ENCODE data around the gene SLC6A19.

Gene SLC6A19

GRCh38 chr5:1200495-1201326 is 684 bp upstream of the SLC6A19 start:
- Histone ChIP-seq H3K4me1 (ENCODE audit: low read depth, poor library complexity, severe bottlenecking) (no peaks in the 10 kb centered on the region), H3K27ac (no peak overlapping the region), H3K79me2 (ENCODE audit: insufficient read depth, low read depth) (no peaks in the 10 kb centered on the region), H3K4me2 (no peak overlapping the region), H3K9ac (no peak overlapping the region), H2AFZ (ENCODE audit: low read depth) (no peak overlapping the region), H3K36me3 (ENCODE audit: insufficient read depth) (no peaks in the 10 kb centered on the region), H3K27me3 (ENCODE audit: insufficient read depth, low read depth) (peaks cover 5% of the 10 kb centered on the region; the same call in 1 of the 2 replicates), H3K4me3 (IDR thresholded peaks at IDR 0.05; ENCODE audit: insufficient read depth, low read depth, low read length) (no peak overlapping the region), H4K20me1 (ENCODE audit: insufficient read depth) (no peaks in the 10 kb centered on the region)
- TF ChIP-seq CTCF (conservative IDR thresholded peaks at IDR 0.05; ENCODE audit: low read depth, low read length) = no peak

GRCh38 chr5:1202026-1202797 is 817 bp downstream of the SLC6A19 start:
- Histone ChIP-seq H3K9ac (no peak overlapping the region), H3K4me3 (IDR thresholded peaks at IDR 0.05; ENCODE audit: insufficient read depth, low read depth, low read length) (no peak overlapping the region), H4K20me1 (ENCODE audit: insufficient read depth) (no peaks in the 10 kb centered on the region), H3K79me2 (ENCODE audit: insufficient read depth, low read depth) (no peaks in the 10 kb centered on the region), H3K4me2 (no peak overlapping the region), H3K36me3 (ENCODE audit: insufficient read depth) (no peaks in the 10 kb centered on the region), H3K27ac (no peak overlapping the region), H2AFZ (ENCODE audit: low read depth) (no peak overlapping the region), H3K27me3 (ENCODE audit: insufficient read depth, low read depth) (peaks cover 8% of the 10 kb centered on the region; the same call in 1 of the 2 replicates), H3K4me1 (ENCODE audit: low read depth, poor library complexity, severe bottlenecking) (no peaks in the 10 kb centered on the region)
- TF ChIP-seq CTCF (conservative IDR thresholded peaks at IDR 0.05; ENCODE audit: low read depth, low read length) = no peak

- Histone ChIP-seq H3K79me2 (ENCODE audit: insufficient read depth, low read depth) (no peaks in the 10 kb centered on the region), H3K4me2 (no peak overlapping the region), H3K27ac (no peak overlapping the region), H3K9ac (no peak overlapping the region), H3K36me3 (ENCODE audit: insufficient read depth) (no peaks in the 10 kb centered on the region), H3K4me3 (IDR thresholded peaks at IDR 0.05; ENCODE audit: insufficient read depth, low read depth, low read length) (no peak overlapping the region), H2AFZ (ENCODE audit: low read depth) (no peak overlapping the region), H3K27me3 (ENCODE audit: insufficient read depth, low read depth) (peaks cover 8% of the 10 kb centered on the region; the same call in 1 of the 2 replicates), H3K4me1 (ENCODE audit: low read depth, poor library complexity, severe bottlenecking) (no peaks in the 10 kb centered on the region), H4K20me1 (ENCODE audit: insufficient read depth) (no peaks in the 10 kb centered on the region)
- TF ChIP-seq CTCF (conservative IDR thresholded peaks at IDR 0.05; ENCODE audit: low read depth, low read length) = no peak
These were observed 1.4 kb downstream of the SLC6A19 start for GRCh38 chr5:1202798-1203185.

GRCh38 chr5:1203311-1203967 is 2.0 kb downstream of the SLC6A19 start:
- H3K36me3 ChIP-seq (ENCODE audit: insufficient read depth) = no peaks in the 10 kb centered on the region
- H3K4me3 ChIP-seq (IDR thresholded peaks at IDR 0.05; ENCODE audit: insufficient read depth, low read depth, low read length) = no peak overlapping the region
- no peak overlapping the region for H3K27ac ChIP-seq
- no peak for TF ChIP-seq CTCF (conservative IDR thresholded peaks at IDR 0.05; ENCODE audit: low read depth, low read length)
- peaks cover 8% of the 10 kb centered on the region; the same call in 1 of the 2 replicates for H3K27me3 ChIP-seq (ENCODE audit: insufficient read depth, low read depth)
- no peak overlapping the region for H3K4me2 ChIP-seq
- H4K20me1 ChIP-seq (ENCODE audit: insufficient read depth) = no peaks in the 10 kb centered on the region
- H3K9ac ChIP-seq = no peak overlapping the region
- no peaks in the 10 kb centered on the region for H3K4me1 ChIP-seq (ENCODE audit: low read depth, poor library complexity, severe bottlenecking)
- H2AFZ ChIP-seq (ENCODE audit: low read depth) = no peak overlapping the region
- H3K79me2 ChIP-seq (ENCODE audit: insufficient read depth, low read depth) = no peaks in the 10 kb centered on the region

Measured in KMS-11 (cell line).